Neuronal stem cell (in vitro differentiated cells): Measurements from ENCODE around the gene FADS3.

Experiments
- DNase-seq: peaks from one replicate; pipeline ENCODE4 v3.0.0-alpha.2; 2013; ENCODE audit warnings: low spot score
- H2AFZ ChIP-seq: one replicate; pipeline ENCODE4 v1.6.1; 2013; ENCODE audit warnings: mild to moderate bottlenecking, low read length, inconsistent platforms
- H2AK5ac ChIP-seq: 2 replicates; pipeline ENCODE4 v1.6.1; 2013; ENCODE audit warnings: low read depth, mild to moderate bottlenecking, inconsistent platforms, low read length, moderate library complexity, mixed read lengths
- H2BK120ac ChIP-seq: 2 replicates; pipeline ENCODE4 v1.6.1; 2013; ENCODE audit warnings: low read depth, mild to moderate bottlenecking, inconsistent platforms, low read length, moderate library complexity, mixed read lengths
- H2BK12ac ChIP-seq: one replicate; pipeline ENCODE4 v1.6.1; 2013; ENCODE audit warnings: low read length, inconsistent platforms
- H2BK15ac ChIP-seq: 2 replicates; pipeline ENCODE4 v1.6.1; 2013; ENCODE audit warnings: mild to moderate bottlenecking, low read length, inconsistent platforms, mixed read lengths
- H2BK5ac ChIP-seq: one replicate; pipeline ENCODE4 v1.6.1; 2013; ENCODE audit warnings: inconsistent platforms, mild to moderate bottlenecking, low read length, moderate library complexity
- H3K14ac ChIP-seq: one replicate; pipeline ENCODE4 v1.6.1; 2013; ENCODE audit warnings: low read length, inconsistent platforms
- H3K18ac ChIP-seq: 2 replicates; pipeline ENCODE4 v1.6.1; 2013; ENCODE audit warnings: low read length, inconsistent platforms
- H3K23ac ChIP-seq: 2 replicates; pipeline ENCODE4 v1.6.1; 2013; ENCODE audit warnings: low read depth, mild to moderate bottlenecking, mixed read lengths, low read length, inconsistent platforms; ENCODE audit not compliant: poor library complexity
- H3K27ac ChIP-seq: replicated peaks from 3 replicates; pipeline ENCODE4 v1.5.1; 2013; ENCODE audit warnings: low read length, inconsistent platforms
- H3K27me3 ChIP-seq, 3 experiments: 2 replicates each; pipeline ENCODE4 v1.6.1; 2013; ENCODE audit warnings: low read length in 3 of 3, mild to moderate bottlenecking in 2 of 3, inconsistent platforms in 1 of 3, low read depth in 1 of 3, mixed read lengths in 1 of 3, moderate library complexity in 1 of 3; ENCODE audit not compliant: control insufficient read depth in 3 of 3, insufficient read depth in 3 of 3
- H3K36me3 ChIP-seq, 2 donors: replicated peaks in 1 of 2; 2 replicates each; pipeline ENCODE4 v1.6.1; 2013; ENCODE audit warnings: low read length in 2 of 2; ENCODE audit not compliant: control insufficient read depth in 2 of 2, insufficient read depth in 2 of 2
- H3K4ac ChIP-seq: 2 replicates; pipeline ENCODE4 v1.6.1; 2013; ENCODE audit warnings: inconsistent platforms, mild to moderate bottlenecking, low read length, moderate library complexity
- H3K4me1 ChIP-seq, 2 donors: 1 replicate in 1 of 2; 2 replicates in 1 of 2; pipeline ENCODE4 v1.6.1; 2013; ENCODE audit warnings: low read length in 2 of 2, low read depth in 1 of 2; ENCODE audit not compliant: control insufficient read depth in 2 of 2, insufficient read depth in 1 of 2
- H3K4me2 ChIP-seq: one replicate; pipeline ENCODE4 v1.6.1; 2013; ENCODE audit warnings: mild to moderate bottlenecking, low read length, inconsistent platforms; ENCODE audit not compliant: insufficient read depth, poor library complexity, severe bottlenecking
- H3K4me3 ChIP-seq, 2 donors: 2 replicates each; pipeline ENCODE4 v1.5.1; 2013; ENCODE audit warnings: low read length in 2 of 2, mild to moderate bottlenecking in 2 of 2, inconsistent platforms in 1 of 2, moderate library complexity in 1 of 2
- H3K79me1 ChIP-seq: one replicate; pipeline ENCODE4 v1.6.1; 2013; ENCODE audit warnings: low read depth, mild to moderate bottlenecking, inconsistent platforms, low read length, moderate library complexity
- H3K9ac ChIP-seq: one replicate; pipeline ENCODE4 v1.6.1; 2013; ENCODE audit warnings: mild to moderate bottlenecking, low read depth, low read length, inconsistent platforms; ENCODE audit not compliant: poor library complexity
- H3K9me3 ChIP-seq, 2 donors: replicated peaks in 1 of 2; 2 replicates each; pipeline versions ENCODE3 to v1.6.1; 2013; ENCODE audit warnings: low read length in 2 of 2, mild to moderate bottlenecking in 2 of 2, inconsistent platforms in 1 of 2, low read depth in 1 of 2, mixed read lengths in 1 of 2, moderate library complexity in 1 of 2; ENCODE audit not compliant: control insufficient read depth in 2 of 2, insufficient read depth in 1 of 2
- H4K8ac ChIP-seq: one replicate; pipeline ENCODE4 v1.6.1; 2013; ENCODE audit warnings: low read depth, mild to moderate bottlenecking, inconsistent platforms, low read length, moderate library complexity
- H4K91ac ChIP-seq: one replicate; pipeline ENCODE4 v1.6.1; 2013; ENCODE audit warnings: low read length, low read depth, mild to moderate bottlenecking, inconsistent platforms; ENCODE audit not compliant: poor library complexity
- WGBS, 2 donors: extraction: QIAGEN DNeasy Blood & Tissue Kit; methylation state at CpG; one replicate each; pipeline ENCODE4 v1.1.7; 2013; ENCODE audit warnings: missing lambda C conversion rate in 2 of 2, mixed read lengths in 1 of 2; ENCODE audit not compliant: insufficient read length in 2 of 2, insufficient replicate concordance in 1 of 2; ENCODE audit errors: extremely low coverage in 2 of 2; 5-methylcytosine and 5-hydroxymethylcytosine counted together

Gene FADS3

GRCh38 chr11:61855939-61856680, 35.2 kb downstream of the FADS3 start:
- H3K79me1 ChIP-seq = peaks cover 22% of the 10 kb centered on the region
- no peak overlapping the region for H2AK5ac ChIP-seq
- H3K27ac ChIP-seq = no peak overlapping the region
- H3K36me3 ChIP-seq = peaks cover 73 to 97% of the 10 kb centered on the region in 2 donors
- H3K4me3 ChIP-seq = no peak overlapping the region
- H3K18ac ChIP-seq = peak overlapping the region; percentile 45
- no peak overlapping the region for H3K4me2 ChIP-seq
- H2BK5ac ChIP-seq = peak overlapping the region; percentile 26
- no peak overlapping the region for H2BK12ac ChIP-seq
- H4K91ac ChIP-seq = no peak overlapping the region
- H2BK15ac ChIP-seq = no peak overlapping the region
- H4K8ac ChIP-seq = no peak overlapping the region
- peaks cover 0 to 3% of the 10 kb centered on the region in 2 donors for H3K9me3 ChIP-seq
- H3K4me1 ChIP-seq = no peaks in the 10 kb centered on the region
- H2AFZ ChIP-seq = no peak overlapping the region
- DNase-seq = no peak
- no peak overlapping the region for H3K4ac ChIP-seq
- no peak overlapping the region for H2BK120ac ChIP-seq
- peak overlapping the region; percentile 27 for H3K9ac ChIP-seq
- no peak overlapping the region for H3K23ac ChIP-seq
- WGBS, 2 donors = no CpG with 5 or more reads among the region's 12 CpGs
- no peak overlapping the region for H3K14ac ChIP-seq
- H3K27me3 ChIP-seq = no peaks in the 10 kb centered on the region

DNA sequence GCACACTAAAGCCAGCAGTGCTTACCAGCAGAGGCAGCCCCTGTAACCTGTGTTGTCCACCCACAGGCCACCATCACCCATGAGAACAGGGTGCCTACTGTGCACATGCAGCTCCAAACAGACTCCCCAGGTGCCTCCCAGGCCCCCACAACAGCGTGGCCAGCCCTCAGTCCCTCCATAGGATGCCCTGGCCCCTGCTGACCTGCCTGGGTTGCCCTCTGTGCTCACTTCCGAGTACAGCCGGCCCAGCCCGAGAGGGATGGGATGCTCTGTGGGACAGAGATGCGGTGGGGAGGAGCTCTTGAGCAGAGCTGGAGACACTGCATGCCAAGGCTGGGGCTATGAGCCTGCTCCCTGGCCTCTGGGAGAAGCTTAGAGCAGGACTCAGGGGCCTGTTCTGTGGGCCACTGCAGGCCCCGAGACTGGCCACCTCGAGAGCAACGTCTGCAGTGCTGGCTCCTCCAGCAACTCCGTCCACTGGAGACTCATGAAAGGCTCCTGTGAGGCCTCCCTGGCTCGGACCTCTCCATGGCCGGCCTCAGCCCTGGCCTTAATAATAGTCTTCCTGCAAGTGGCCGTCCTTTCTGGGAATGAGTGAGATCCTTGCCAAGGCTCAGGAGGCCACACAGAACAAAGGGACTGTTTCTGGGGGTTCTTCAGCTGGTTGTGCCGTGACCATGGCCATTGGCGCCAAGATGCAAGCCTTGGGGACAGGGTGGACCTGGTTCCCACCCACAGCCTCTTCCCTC, 36.2 kb downstream of the FADS3 start:
- Histone ChIP-seq H3K9me3 (peaks cover 0 to 3% of the 10 kb centered on the region in 2 donors), H3K18ac (no peak overlapping the region), H3K4me3 (peak overlapping the region in 1 of 2 donors; percentile 55), H4K8ac (no peak overlapping the region), H3K79me1 (peaks cover 22% of the 10 kb centered on the region), H3K4me2 (no peak overlapping the region), H3K27ac (peak overlapping the region; percentile 11), H3K4me1 (no peaks in the 10 kb centered on the region), H3K27me3 (no peaks in the 10 kb centered on the region), H2AK5ac (peak overlapping the region; percentile 80), H2BK5ac (no peak overlapping the region), H2AFZ (no peak overlapping the region), H3K9ac (peak overlapping the region; percentile 54), H4K91ac (no peak overlapping the region), H3K4ac (no peak overlapping the region), H3K14ac (peak overlapping the region; percentile 60), H3K23ac (peak overlapping the region; percentile 25), H3K36me3 (peaks cover 72 to 98% of the 10 kb centered on the region in 2 donors), H2BK15ac (no peak overlapping the region), H2BK120ac (peak overlapping the region; percentile 33), H2BK12ac (no peak overlapping the region)
- WGBS, 2 donors = no CpG with 5 or more reads among the region's 14 CpGs
- no peak for DNase-seq

DNA sequence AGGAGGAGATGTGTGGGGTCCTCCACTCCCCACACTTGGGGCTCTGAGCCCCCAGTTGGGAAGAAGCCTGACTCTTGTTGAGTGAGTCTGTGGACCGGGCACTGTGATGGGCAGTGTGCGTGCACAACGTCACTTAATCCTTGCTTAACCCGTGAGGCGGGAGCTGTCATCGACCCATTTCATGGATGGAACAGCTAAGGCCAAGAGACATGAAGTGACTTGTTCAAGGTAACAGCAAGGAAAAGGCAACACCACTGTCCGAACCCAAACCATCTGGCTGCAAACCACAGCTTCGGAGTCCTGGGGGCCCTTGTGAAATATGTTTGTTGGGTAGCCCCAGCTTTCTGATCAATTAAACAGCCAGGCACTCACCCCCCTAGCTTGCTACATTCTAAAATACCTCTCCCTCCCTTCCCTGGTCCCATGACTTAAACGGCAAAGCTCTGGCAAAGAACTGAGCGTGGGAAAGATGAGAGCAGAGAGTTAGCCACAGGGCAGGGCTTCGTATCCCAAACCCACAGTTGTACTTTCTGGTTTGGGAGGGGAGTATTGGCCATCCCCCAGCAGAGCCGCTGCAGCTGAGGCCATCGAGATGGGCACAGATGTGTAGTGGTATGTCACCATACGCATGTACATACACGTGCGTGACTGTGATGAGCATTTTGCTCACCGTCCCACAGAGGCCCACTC, 37.0 kb downstream of the FADS3 start:
- H4K91ac ChIP-seq = no peak overlapping the region
- H2BK120ac ChIP-seq = peak overlapping the region; percentile 33
- no peak for DNase-seq
- WGBS, 2 donors = no CpG with 5 or more reads among the region's 17 CpGs
- peaks cover 20% of the 10 kb centered on the region for H3K79me1 ChIP-seq
- H3K9me3 ChIP-seq = peaks cover 0 to 3% of the 10 kb centered on the region in 2 donors
- peak overlapping the region; percentile 53 for H4K8ac ChIP-seq
- peak overlapping the region; percentile 60 for H3K14ac ChIP-seq
- H3K23ac ChIP-seq = peak overlapping the region; percentile 25
- H3K4me3 ChIP-seq = peak overlapping the region in 1 of 2 donors; percentile 55
- H3K4me2 ChIP-seq = no peak overlapping the region
- H2BK12ac ChIP-seq = no peak overlapping the region
- no peak overlapping the region for H3K18ac ChIP-seq
- no peaks in the 10 kb centered on the region for H3K27me3 ChIP-seq
- H2AK5ac ChIP-seq = peak overlapping the region; percentile 80
- peak overlapping the region; percentile 11 for H3K27ac ChIP-seq
- H3K9ac ChIP-seq = peak overlapping the region; percentile 54
- H2BK15ac ChIP-seq = no peak overlapping the region
- H3K36me3 ChIP-seq = peaks cover 71 to 98% of the 10 kb centered on the region in 2 donors
- no peak overlapping the region for H3K4ac ChIP-seq
- H2AFZ ChIP-seq = no peak overlapping the region
- no peak overlapping the region for H2BK5ac ChIP-seq
- no peaks in the 10 kb centered on the region for H3K4me1 ChIP-seq
